Germinal center (tissue), 1 donor: Measurements from ENCODE around the gene LYL1.

ENCODE experiments used
- DNase-seq: peaks from one replicate; pipeline ENCODE4 v3.0.0; 2012; ENCODE audit warnings: mixed read lengths, low spot score

Gene LYL1

GRCh38 chr19:13129384-13129783, 26.7 kb upstream of the LYL1 start:
- no peak for DNase-seq

GRCh38 chr19:13128583-13128982, 25.9 kb upstream of the LYL1 start:
- DNase-seq: no peak

- no peak for DNase-seq
Observed at GRCh38 chr19:13127811-13128575, 25.3 kb upstream of the LYL1 start.

GRCh38 chr19:13127051-13127450, 24.4 kb upstream of the LYL1 start:
- no peak for DNase-seq

- no peak for DNase-seq
Observed at GRCh38 chr19:13122980-13123957, 20.6 kb upstream of the LYL1 start.

GRCh38 chr19:13122275-13122878, 19.7 kb upstream of the LYL1 start:
- DNase-seq: no peak

GRCh38 chr19:13121551-13122274, 19.1 kb upstream of the LYL1 start:
- DNase-seq: no peak

- DNase-seq: no peak
Observed at GRCh38 chr19:13120817-13121216, 18.2 kb upstream of the LYL1 start.

- no peak for DNase-seq
Observed at GRCh38 chr19:13120031-13120430, 17.4 kb upstream of the LYL1 start.

GRCh38 chr19:13119627-13120026, 17.0 kb upstream of the LYL1 start:
- no peak for DNase-seq

GRCh38 chr19:13118424-13119193, 16.0 kb upstream of the LYL1 start:
- peak; percentile 62 for DNase-seq

- peak; percentile 97 for DNase-seq
Observed at GRCh38 chr19:13117772-13118423, 15.2 kb upstream of the LYL1 start, which contains the start of gene NACC1. Gene NACC1, plus strand, starts transcription at chr19:13118264. Its CDS starts 16,944 bp downstream, at chr19:13135208.

- no peak for DNase-seq
Observed at GRCh38 chr19:13117176-13117771, 14.6 kb upstream of the LYL1 start.

GRCh38 chr19:13116282-13117175, 13.9 kb upstream of the LYL1 start, which contains the start of gene TRMT1:
Gene TRMT1, minus strand, starts transcription at chr19:13116740. Its CDS starts 341 bp downstream, at chr19:13116399.
- peak; percentile 93 for DNase-seq

GRCh38 chr19:13115936-13116281, 13.3 kb upstream of the LYL1 start:
- no peak for DNase-seq

GRCh38 chr19:13112555-13112954, 9.9 kb upstream of the LYL1 start:
- DNase-seq: no peak

GRCh38 chr19:13110099-13110610, 7.5 kb upstream of the LYL1 start:
- DNase-seq: no peak

- DNase-seq: no peak
Observed at GRCh38 chr19:13109361-13110098, 6.9 kb upstream of the LYL1 start.
